ENCODE results near the gene ZNF302. TPM values are rescaled to one million over a fixed set of nuclear protein-coding genes. Genes with fewer than 3 reads are reported as not detected.

The ZNF302 gene
- total RNA-seq, result 16.2 TPM

DNA sequence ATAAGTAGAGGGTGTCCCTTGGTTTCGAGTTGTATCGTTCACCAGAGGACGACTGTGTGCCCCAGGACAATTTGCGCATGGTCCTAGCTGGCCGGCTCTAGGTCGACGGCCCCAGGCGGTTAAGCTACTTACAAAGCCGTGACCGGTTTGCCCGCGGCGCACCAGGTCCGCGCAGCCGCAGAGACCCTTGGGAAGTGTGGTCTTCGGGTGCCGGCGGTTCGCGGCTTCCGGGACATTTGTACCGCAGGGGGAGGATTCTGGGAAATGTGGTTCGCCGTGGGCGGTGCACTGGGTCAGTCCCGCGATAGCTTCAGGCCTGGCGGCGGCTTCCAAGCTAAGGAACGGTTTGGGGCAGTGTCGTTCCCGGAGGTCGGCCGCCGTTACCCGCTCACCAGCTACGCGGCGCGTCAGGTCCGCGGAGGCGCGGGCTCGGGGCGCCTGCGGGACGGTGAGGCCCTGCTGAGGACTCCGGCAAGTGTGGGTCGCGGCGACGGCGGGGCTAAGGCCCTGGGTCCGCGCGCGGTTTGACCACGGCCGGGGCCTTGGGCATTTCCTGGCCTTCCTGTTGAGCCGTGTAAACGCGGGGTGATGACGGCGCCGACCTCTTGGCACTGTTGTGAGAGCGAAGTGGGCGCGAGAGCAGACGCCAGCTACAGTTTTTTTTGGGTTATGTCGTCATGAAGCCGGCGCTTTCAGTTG, at the start of gene ZNF302:
Gene ZNF302, plus strand, starts transcription at position 293 of the 699 bp plus-strand sequence. CDS start 1,127 bp downstream, outside the sequence.
- no peaks in the 10 kb centered on the region for H3K27me3 ChIP-seq (ENCODE audit: control insufficient read depth in 3 of 3, insufficient read depth in 3 of 3, low read length in 3 of 3)
- H3K9ac ChIP-seq (ENCODE audit: low read depth in 1 of 3, low read length in 3 of 3), result peak within 1 kb of the TSS; percentile 93 to 99 (median 98)
- H3K4me1 ChIP-seq (ENCODE audit: control insufficient read depth in 3 of 3, insufficient read depth in 3 of 3, low read length in 3 of 3), result peaks cover 26 to 46% (median 27%) of the 10 kb centered on the region in 3 donors
- peak within 1 kb of the TSS; percentile 92 to 95 (median 95) for H3K4me3 ChIP-seq (ENCODE audit: low read length in 3 of 3)
- H3K27ac ChIP-seq (ENCODE audit: low read depth, low read length), result peak within 1 kb of the TSS; percentile 99
- peaks cover 17 to 31% (median 30%) of the 10 kb centered on the region in 3 donors for H3K36me3 ChIP-seq (ENCODE audit: control insufficient read depth in 3 of 3, insufficient read depth in 3 of 3, low read length in 3 of 3)
- H3K9me3 ChIP-seq (ENCODE audit: control insufficient read depth in 3 of 3, low read length in 3 of 3), result peaks cover 0 to 8% (median 0%) of the 10 kb centered on the region in 3 donors

DNA sequence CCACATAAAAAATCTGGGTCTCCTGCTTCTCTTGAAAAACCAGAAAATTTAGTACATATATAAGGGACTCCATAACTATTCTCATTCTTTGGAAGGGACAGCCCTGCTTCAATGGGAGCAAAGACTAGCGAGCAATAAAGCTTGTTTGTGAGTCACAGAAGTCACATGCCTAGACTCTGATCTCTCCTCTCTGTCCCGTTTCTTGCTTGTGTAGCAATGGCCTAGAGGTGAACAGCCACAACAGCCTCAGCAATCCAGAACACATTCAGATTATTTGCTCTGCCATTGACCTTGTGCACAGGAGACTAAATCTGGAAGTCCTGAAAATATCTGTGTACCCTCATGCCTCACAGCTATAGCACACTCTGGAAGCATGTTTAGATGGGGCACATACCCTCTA, 43.7 kb upstream of the ZNF302 start:
- Histone ChIP-seq H3K27ac (ENCODE audit: low read depth, low read length) (no peak overlapping the region), H3K27me3 (ENCODE audit: control insufficient read depth in 3 of 3, insufficient read depth in 3 of 3, low read length in 3 of 3) (no peaks in the 10 kb centered on the region), H3K36me3 (ENCODE audit: control insufficient read depth in 3 of 3, insufficient read depth in 3 of 3, low read length in 3 of 3) (peaks cover 6 to 9% (median 9%) of the 10 kb centered on the region in 3 donors), H3K9ac (ENCODE audit: low read depth in 1 of 3, low read length in 3 of 3) (no peak overlapping the region), H3K4me1 (ENCODE audit: control insufficient read depth in 3 of 3, insufficient read depth in 3 of 3, low read length in 3 of 3) (no peaks in the 10 kb centered on the region), H3K4me3 (ENCODE audit: low read length in 3 of 3) (no peak overlapping the region), H3K9me3 (ENCODE audit: control insufficient read depth in 3 of 3, low read length in 3 of 3) (peaks cover 5 to 8% (median 6%) of the 10 kb centered on the region in 3 donors)

DNA sequence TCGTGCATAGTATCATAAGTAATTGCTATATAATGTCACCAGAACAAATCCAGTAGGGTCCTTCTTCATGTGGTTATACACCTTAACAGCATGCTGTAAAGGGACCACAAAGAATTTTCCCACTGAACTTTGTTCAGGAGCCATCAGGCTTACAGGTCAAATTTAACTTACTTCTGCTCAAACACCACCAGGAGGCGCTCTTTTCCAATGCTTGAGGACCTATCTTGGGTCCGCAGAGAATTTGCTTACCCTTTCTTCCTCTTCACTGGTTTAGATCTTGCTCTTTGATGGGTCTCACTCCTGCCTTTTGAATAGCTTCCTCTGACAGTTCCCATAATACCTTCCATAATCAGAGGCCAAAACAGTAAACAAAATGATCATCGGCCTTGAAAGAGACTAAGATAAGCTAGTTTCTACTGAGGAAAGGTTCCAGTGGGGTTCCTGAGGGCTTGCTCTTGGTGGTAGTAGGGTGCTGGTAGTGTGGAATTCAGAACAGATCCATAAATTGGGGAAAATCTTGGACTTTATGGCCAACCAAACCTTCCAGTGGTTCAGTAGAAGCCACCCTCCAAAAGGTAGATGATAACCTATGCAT, 37.9 kb upstream of the ZNF302 start:
- no peak overlapping the region for H3K4me3 ChIP-seq (ENCODE audit: low read length in 3 of 3)
- no peak overlapping the region for H3K27ac ChIP-seq (ENCODE audit: low read depth, low read length)
- peaks cover 0 to 4% (median 4%) of the 10 kb centered on the region in 3 donors for H3K4me1 ChIP-seq (ENCODE audit: control insufficient read depth in 3 of 3, insufficient read depth in 3 of 3, low read length in 3 of 3)
- peaks cover 0 to 6% (median 0%) of the 10 kb centered on the region in 3 donors for H3K9me3 ChIP-seq (ENCODE audit: control insufficient read depth in 3 of 3, low read length in 3 of 3)
- H3K36me3 ChIP-seq (ENCODE audit: control insufficient read depth in 3 of 3, insufficient read depth in 3 of 3, low read length in 3 of 3), result peaks cover 0 to 4% (median 4%) of the 10 kb centered on the region in 3 donors
- H3K9ac ChIP-seq (ENCODE audit: low read depth in 1 of 3, low read length in 3 of 3), result no peak overlapping the region
- H3K27me3 ChIP-seq (ENCODE audit: control insufficient read depth in 3 of 3, insufficient read depth in 3 of 3, low read length in 3 of 3), result no peaks in the 10 kb centered on the region

DNA sequence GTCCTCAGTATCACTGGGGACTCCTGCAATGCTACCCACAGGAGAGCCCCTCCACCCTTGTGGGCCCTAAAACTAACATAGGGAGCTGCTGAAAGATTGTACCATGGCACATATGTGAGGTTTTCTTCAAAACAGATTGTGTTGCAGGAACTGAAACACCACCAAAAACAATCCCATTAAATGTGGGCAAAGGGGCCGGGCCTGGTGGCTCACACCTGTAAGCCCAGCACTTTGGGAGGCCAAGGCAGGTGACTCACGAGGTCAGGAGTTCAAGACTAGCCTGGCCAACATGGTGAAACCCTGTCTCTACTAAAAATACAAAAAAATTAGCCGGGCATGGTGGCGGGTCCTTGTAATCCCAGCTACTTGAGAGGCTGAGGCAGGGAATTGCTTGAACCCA, 35.2 kb upstream of the ZNF302 start:
- Histone ChIP-seq H3K9me3 (ENCODE audit: control insufficient read depth in 3 of 3, low read length in 3 of 3) (no peaks in the 10 kb centered on the region), H3K27me3 (ENCODE audit: control insufficient read depth in 3 of 3, insufficient read depth in 3 of 3, low read length in 3 of 3) (no peaks in the 10 kb centered on the region), H3K4me1 (ENCODE audit: control insufficient read depth in 3 of 3, insufficient read depth in 3 of 3, low read length in 3 of 3) (peaks cover 13 to 25% (median 23%) of the 10 kb centered on the region in 3 donors), H3K36me3 (ENCODE audit: control insufficient read depth in 3 of 3, insufficient read depth in 3 of 3, low read length in 3 of 3) (no peaks in the 10 kb centered on the region), H3K4me3 (ENCODE audit: low read length in 3 of 3) (no peak overlapping the region), H3K9ac (ENCODE audit: low read depth in 1 of 3, low read length in 3 of 3) (no peak overlapping the region), H3K27ac (ENCODE audit: low read depth, low read length) (no peak overlapping the region)

DNA sequence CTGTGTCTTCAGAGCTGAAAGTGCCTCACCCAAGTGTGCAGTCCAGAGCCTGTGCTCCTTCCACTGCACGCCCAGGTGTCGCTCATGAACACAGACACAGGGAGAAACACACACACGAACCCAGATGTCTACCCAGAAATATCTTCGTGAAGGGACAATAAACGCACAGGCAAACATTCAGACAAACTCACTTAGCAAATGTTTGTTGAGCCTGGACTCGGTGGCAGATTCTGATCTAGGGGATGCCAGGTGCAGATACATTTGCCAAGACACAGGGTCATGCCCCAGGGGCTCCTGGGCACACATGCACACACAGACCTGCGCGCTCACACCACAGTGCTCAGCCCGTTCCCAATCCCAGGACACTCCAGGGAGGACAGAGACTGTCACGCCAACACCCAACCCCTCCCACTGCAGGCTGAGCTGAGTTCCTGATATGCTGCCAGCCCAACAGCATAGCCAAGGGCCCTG, 32.5 kb upstream of the ZNF302 start:
- Histone ChIP-seq H3K4me3 (ENCODE audit: low read length in 3 of 3) (peak overlapping the region in 2 of 3 donors; percentile 47), H3K36me3 (ENCODE audit: control insufficient read depth in 3 of 3, insufficient read depth in 3 of 3, low read length in 3 of 3) (no peaks in the 10 kb centered on the region), H3K9ac (ENCODE audit: low read depth in 1 of 3, low read length in 3 of 3) (peak overlapping the region; percentile 26 to 55 (median 36)), H3K4me1 (ENCODE audit: control insufficient read depth in 3 of 3, insufficient read depth in 3 of 3, low read length in 3 of 3) (peaks cover 13 to 33% (median 23%) of the 10 kb centered on the region in 3 donors), H3K27me3 (ENCODE audit: control insufficient read depth in 3 of 3, insufficient read depth in 3 of 3, low read length in 3 of 3) (no peaks in the 10 kb centered on the region), H3K27ac (ENCODE audit: low read depth, low read length) (peak overlapping the region; percentile 44), H3K9me3 (ENCODE audit: control insufficient read depth in 3 of 3, low read length in 3 of 3) (no peaks in the 10 kb centered on the region)

DNA sequence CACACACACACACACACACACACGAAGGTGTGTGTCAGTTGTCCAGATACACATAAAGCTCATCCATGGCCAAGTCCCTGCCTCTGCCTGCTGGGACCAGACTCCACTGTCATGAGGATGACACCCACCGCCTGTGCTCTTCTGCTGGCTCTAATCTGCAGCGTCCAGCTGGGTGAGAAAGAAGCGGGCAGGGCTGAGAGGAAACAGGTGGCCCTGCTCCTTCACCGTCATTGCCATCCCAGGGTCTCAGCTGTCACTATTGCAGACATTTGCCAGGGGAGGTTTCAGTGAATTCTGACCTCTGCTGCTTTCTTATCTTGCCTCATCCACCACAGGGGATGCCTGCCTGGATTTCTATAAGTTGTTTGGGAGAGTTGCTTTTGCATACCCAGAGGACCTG, 31.9 kb upstream of the ZNF302 start:
- Histone ChIP-seq H3K4me3 (ENCODE audit: low read length in 3 of 3) (peak overlapping the region in 2 of 3 donors; percentile 47), H3K9ac (ENCODE audit: low read depth in 1 of 3, low read length in 3 of 3) (peak overlapping the region; percentile 7 to 55 (median 26)), H3K27me3 (ENCODE audit: control insufficient read depth in 3 of 3, insufficient read depth in 3 of 3, low read length in 3 of 3) (no peaks in the 10 kb centered on the region), H3K27ac (ENCODE audit: low read depth, low read length) (peak overlapping the region; percentile 44), H3K36me3 (ENCODE audit: control insufficient read depth in 3 of 3, insufficient read depth in 3 of 3, low read length in 3 of 3) (no peaks in the 10 kb centered on the region), H3K9me3 (ENCODE audit: control insufficient read depth in 3 of 3, low read length in 3 of 3) (no peaks in the 10 kb centered on the region), H3K4me1 (ENCODE audit: control insufficient read depth in 3 of 3, insufficient read depth in 3 of 3, low read length in 3 of 3) (peaks cover 13 to 33% (median 23%) of the 10 kb centered on the region in 3 donors)

DNA sequence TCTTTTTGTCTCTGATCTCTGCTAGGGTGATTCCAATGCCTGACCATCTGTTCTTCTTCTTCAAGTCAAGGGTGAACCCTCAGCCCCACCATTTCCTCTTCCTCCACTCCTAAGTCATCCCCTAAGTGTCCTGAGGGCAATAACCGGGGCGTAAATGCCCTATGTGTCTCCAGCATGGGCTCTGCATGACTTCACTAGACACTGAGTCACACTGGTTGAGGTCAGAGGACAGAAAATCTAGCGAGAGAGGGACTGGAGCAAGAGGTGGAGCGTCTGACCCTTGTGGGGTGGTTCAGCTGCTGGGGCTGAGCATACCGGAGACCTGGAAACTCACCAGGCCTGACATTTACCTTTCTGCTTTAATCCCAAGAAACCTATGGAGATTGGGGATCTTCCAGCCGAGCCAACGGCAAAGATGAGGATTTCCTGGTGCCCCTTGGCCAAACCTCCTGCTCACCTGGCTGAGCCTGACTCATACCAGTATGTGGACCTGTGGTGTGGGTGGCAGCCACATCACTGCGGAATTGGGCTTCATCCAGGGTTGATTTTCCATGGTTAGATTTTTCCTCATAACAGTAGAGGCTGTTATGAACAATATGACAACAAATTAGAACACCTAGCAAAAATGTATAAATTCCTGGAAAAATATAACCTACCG, 27.5 kb upstream of the ZNF302 start:
- Histone ChIP-seq H3K27ac (ENCODE audit: low read depth, low read length) (no peak overlapping the region), H3K27me3 (ENCODE audit: control insufficient read depth in 3 of 3, insufficient read depth in 3 of 3, low read length in 3 of 3) (no peaks in the 10 kb centered on the region), H3K36me3 (ENCODE audit: control insufficient read depth in 3 of 3, insufficient read depth in 3 of 3, low read length in 3 of 3) (no peaks in the 10 kb centered on the region), H3K4me1 (ENCODE audit: control insufficient read depth in 3 of 3, insufficient read depth in 3 of 3, low read length in 3 of 3) (peaks cover 10 to 25% (median 15%) of the 10 kb centered on the region in 3 donors), H3K4me3 (ENCODE audit: low read length in 3 of 3) (no peak overlapping the region), H3K9me3 (ENCODE audit: control insufficient read depth in 3 of 3, low read length in 3 of 3) (peaks cover 0 to 3% (median 0%) of the 10 kb centered on the region in 3 donors), H3K9ac (ENCODE audit: low read depth in 1 of 3, low read length in 3 of 3) (no peak overlapping the region)

DNA sequence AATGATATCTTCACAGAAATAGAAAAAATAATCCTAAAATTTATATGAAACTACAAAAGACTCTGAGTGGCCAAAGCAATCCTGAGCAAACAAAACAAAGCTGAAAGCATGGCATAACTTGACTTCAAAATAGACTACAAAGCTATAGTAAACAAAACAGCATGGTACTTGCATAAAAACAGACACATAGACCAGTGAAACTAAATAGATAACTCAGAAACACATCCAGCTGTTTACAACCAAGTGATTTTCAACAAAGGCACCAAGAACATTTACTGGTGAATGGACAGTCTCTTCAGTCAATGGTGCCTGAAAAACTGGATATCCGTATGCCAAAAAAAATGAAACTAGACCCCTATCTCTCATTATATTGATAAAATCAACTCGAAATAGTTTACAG, 25.7 kb upstream of the ZNF302 start:
- Histone ChIP-seq H3K4me1 (ENCODE audit: control insufficient read depth in 3 of 3, insufficient read depth in 3 of 3, low read length in 3 of 3) (peaks cover 0 to 19% (median 6%) of the 10 kb centered on the region in 3 donors), H3K9me3 (ENCODE audit: control insufficient read depth in 3 of 3, low read length in 3 of 3) (peaks cover 0 to 3% (median 0%) of the 10 kb centered on the region in 3 donors), H3K27ac (ENCODE audit: low read depth, low read length) (no peak overlapping the region), H3K27me3 (ENCODE audit: control insufficient read depth in 3 of 3, insufficient read depth in 3 of 3, low read length in 3 of 3) (no peaks in the 10 kb centered on the region), H3K9ac (ENCODE audit: low read depth in 1 of 3, low read length in 3 of 3) (no peak overlapping the region), H3K4me3 (ENCODE audit: low read length in 3 of 3) (no peak overlapping the region), H3K36me3 (ENCODE audit: control insufficient read depth in 3 of 3, insufficient read depth in 3 of 3, low read length in 3 of 3) (no peaks in the 10 kb centered on the region)

DNA sequence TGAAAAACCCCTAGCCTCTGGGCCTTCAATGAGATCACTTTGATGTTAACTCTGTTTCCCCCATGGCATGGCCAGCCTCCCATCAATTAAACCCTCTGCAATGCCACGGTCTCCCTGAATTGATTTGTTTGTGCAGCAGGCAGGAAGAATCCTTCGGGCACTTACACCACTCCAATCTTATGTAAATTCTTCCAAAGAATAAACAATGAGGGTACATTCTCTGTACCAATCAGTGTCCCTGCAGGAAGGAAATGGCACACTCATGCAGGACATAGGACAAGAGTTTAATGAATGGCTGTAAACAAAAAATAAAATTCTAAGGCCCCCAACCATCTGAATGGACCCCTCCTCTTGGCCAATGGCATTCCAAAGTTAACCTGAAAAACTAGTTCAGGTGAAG, 22.7 kb upstream of the ZNF302 start:
- Histone ChIP-seq H3K36me3 (ENCODE audit: control insufficient read depth in 3 of 3, insufficient read depth in 3 of 3, low read length in 3 of 3) (no peaks in the 10 kb centered on the region), H3K4me1 (ENCODE audit: control insufficient read depth in 3 of 3, insufficient read depth in 3 of 3, low read length in 3 of 3) (peaks cover 0 to 9% (median 6%) of the 10 kb centered on the region in 3 donors), H3K9ac (ENCODE audit: low read depth in 1 of 3, low read length in 3 of 3) (no peak overlapping the region)

More for the DNA sequence above, 22.7 kb upstream of the ZNF302 start:
- H3K27me3 ChIP-seq (ENCODE audit: control insufficient read depth in 3 of 3, insufficient read depth in 3 of 3, low read length in 3 of 3), result no peaks in the 10 kb centered on the region
- peaks cover 0 to 3% (median 0%) of the 10 kb centered on the region in 3 donors for H3K9me3 ChIP-seq (ENCODE audit: control insufficient read depth in 3 of 3, low read length in 3 of 3)
- no peak overlapping the region for H3K27ac ChIP-seq (ENCODE audit: low read depth, low read length)
- no peak overlapping the region for H3K4me3 ChIP-seq (ENCODE audit: low read length in 3 of 3)

Measured in skeletal muscle tissue (tissue), 4 donors.